HepG2 (cell line): ENCODE data around the gene GTF2A2. TPM values are rescaled to one million over a fixed set of nuclear protein-coding genes. Genes with fewer than 3 reads are reported as not detected.

Experiments
- ARID2 ChIP-seq: sonication (generic); formaldehyde crosslinking; IDR thresholded peaks from 2 replicates; pipeline ENCODE4 v1.8.1; 2022; ENCODE audit warnings: mild to moderate bottlenecking, missing genetic modification reagents, borderline replicate concordance
- KAT7 ChIP-seq: IDR thresholded peaks from 2 replicates; pipeline ENCODE4 v1.6.1; 2018; ENCODE audit warnings: borderline replicate concordance, missing compliant biosample characterization
- MZF1 ChIP-seq: sonication (generic); formaldehyde crosslinking; IDR thresholded peaks from 2 replicates; pipeline ENCODE4 v1.8.1; 2023; ENCODE audit warnings: mild to moderate bottlenecking, missing genetic modification reagents, borderline replicate concordance
- NR2C2 ChIP-seq: sonication (generic); formaldehyde crosslinking; IDR thresholded peaks from 2 replicates; pipeline ENCODE4 v1.4.0; 2020; ENCODE audit warnings: missing genetic modification reagents, mild to moderate bottlenecking, moderate library complexity, borderline replicate concordance
- PBX3 ChIP-seq: sonication (generic); formaldehyde crosslinking; IDR thresholded peaks from 2 replicates; pipeline ENCODE4 v1.8.1; 2023; ENCODE audit warnings: missing genetic modification reagents, inconsistent platforms, borderline replicate concordance
- RERE ChIP-seq: IDR thresholded peaks from 2 replicates; pipeline ENCODE4 v1.6.1; 2016; ENCODE audit warnings: low read depth, missing genetic modification reagents, missing compliant biosample characterization
- SP2 ChIP-seq: sonication (generic); formaldehyde crosslinking; IDR thresholded peaks from 2 replicates; pipeline ENCODE4 v1.5.1; 2020; ENCODE audit warnings: mild to moderate bottlenecking, missing genetic modification reagents
- ZNF17 ChIP-seq: sonication (generic); formaldehyde crosslinking; IDR thresholded peaks from 2 replicates; pipeline ENCODE4 v1.5.0; 2020; ENCODE audit warnings: mild to moderate bottlenecking, missing genetic modification reagents
- ZNF18 ChIP-seq: sonication (generic); formaldehyde crosslinking; IDR thresholded peaks from 2 replicates; pipeline ENCODE4 v1.8.0; 2022; ENCODE audit warnings: mild to moderate bottlenecking, missing genetic modification reagents; ENCODE audit not compliant: insufficient replicate concordance
- ZNF282 ChIP-seq: fragments of 450-650 bp; IDR thresholded peaks from 2 replicates; pipeline ENCODE4 v1.6.1; 2018; ENCODE audit not compliant: partially characterized antibody
- ZNF335 ChIP-seq: sonication (generic); formaldehyde crosslinking; IDR thresholded peaks from 2 replicates; pipeline ENCODE4 v1.4.0; 2020; ENCODE audit warnings: missing genetic modification reagents
- ZNF639 ChIP-seq: conservative IDR thresholded peaks from 2 replicates; pipeline ENCODE4 v1.6.1; 2018; ENCODE audit warnings: missing genetic modification reagents
- ZNF749 ChIP-seq: sonication (generic); formaldehyde crosslinking; IDR thresholded peaks from 2 replicates; pipeline ENCODE4 v1.8.0; 2022; ENCODE audit warnings: mild to moderate bottlenecking, missing genetic modification reagents, moderate library complexity, borderline replicate concordance
- ZNF761 ChIP-seq: sonication (generic); formaldehyde crosslinking; conservative IDR thresholded peaks from 2 replicates; pipeline ENCODE4 v1.4.0; 2020; ENCODE audit warnings: mild to moderate bottlenecking, missing genetic modification reagents
- ZNF878 ChIP-seq: sonication (generic); formaldehyde crosslinking; IDR thresholded peaks from 2 replicates; pipeline ENCODE4 v1.8.1; 2023; ENCODE audit warnings: mild to moderate bottlenecking, missing genetic modification reagents, moderate library complexity
- polyA plus RNA-seq, 8 experiments: library from polyadenylated mRNA; depleted of rRNA in 3 of 8; stranded (reverse) in 7 of 8; unstranded in 1 of 8; fragments of >200 nt; fragmentation: Illumina TruSeq in 4 of 8; extraction: Trizol in 4 of 8; gene quantifications; 2 replicates each; pipeline versions ENCODE4 v1.2.1 to v1.2.3, GENCODE V29; 2011 to 2016; ENCODE audit warnings: low read depth in 4 of 8, missing spikeins in 1 of 8, mixed read lengths in 1 of 8; ENCODE audit not compliant: insufficient read depth in 1 of 8
- total RNA-seq, 5 experiments: library from RNA; depleted of rRNA; stranded (reverse); fragments of >200 nt; fragmentation: Illumina TruSeq; extraction: Trizol; gene quantifications; 2 replicates each; pipeline ENCODE4 v1.2.3, GENCODE V29; 2016; ENCODE audit warnings: low read depth in 1 of 5

The GTF2A2 gene
- total and polyA plus RNA-seq, 2 of the 13 experiments (the other 11 are each of a cell fraction or from before 2014, with no cell fraction given): 24.4 to 106 TPM

GRCh38 chr15:59656897-59657634, at the start of gene GTF2A2 (continued):
- TF ChIP-seq ZNF18 (CRISPR knock-in tag): peak; percentile 73
- no peak for TF ChIP-seq ZNF749
- no peak for TF ChIP-seq ZNF282
- TF ChIP-seq NR2C2: peak; percentile 99
- no peak for TF ChIP-seq ZNF335 (CRISPR knock-in tag)
- no peak for TF ChIP-seq RERE (CRISPR knock-in tag)
- no peak; the same call in none of the 2 replicates for TF ChIP-seq KAT7
- TF ChIP-seq ZNF639: peak; percentile 75; the same call in 1 of the 2 replicates
- TF ChIP-seq ZNF17 (CRISPR knock-in tag): no peak
- TF ChIP-seq MZF1: no peak
- 0 out of 2 replicates have a peak, but pooled peaks have one; percentile 61 for TF ChIP-seq ZNF761 (CRISPR knock-in tag)
- peak; percentile 73 for TF ChIP-seq SP2
- TF ChIP-seq PBX3 (CRISPR knock-in tag): no peak
- no peak for TF ChIP-seq ZNF878
- peak; percentile 79; the same call in 1 of the 2 replicates for TF ChIP-seq ARID2 (CRISPR knock-in tag)
